ENCODE data around the gene RPL15. TPM values are rescaled to one million over a fixed set of nuclear protein-coding genes. Genes with fewer than 3 reads are reported as not detected.

The RPL15 gene
- total and polyA plus RNA-seq, 2 donors (not counting 1 experiment from before 2014, with no cell fraction given): 2,177 to 5,195 TPM

DNA sequence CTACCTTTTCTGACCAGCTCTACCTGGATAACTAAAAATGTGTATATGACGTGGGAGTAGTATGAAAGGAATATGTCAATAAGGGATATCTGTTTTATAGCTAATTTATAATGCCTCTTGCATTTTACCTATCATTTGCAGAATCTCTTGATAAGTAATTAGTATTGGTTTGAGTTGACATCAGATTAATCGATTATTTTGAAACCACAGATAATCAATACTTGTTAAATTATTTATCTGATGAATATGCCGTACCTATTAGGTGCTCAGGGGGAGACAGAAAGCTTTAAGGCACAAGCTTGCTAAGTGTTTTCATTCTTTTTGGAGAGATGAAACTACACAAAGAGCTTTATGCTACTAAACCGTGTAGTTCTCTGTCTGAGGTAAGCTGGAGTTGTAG lies 52.5 kb downstream of the RPL15 start:
- DNase-seq (no peak), ATAC-seq (ENCODE audit: low read depth) (no peak)
- H3K36me3 ChIP-seq (replicated peaks in 1 of 2; ENCODE audit: control extremely low read depth in 1 of 2, control insufficient read depth in 1 of 2, extremely low read depth in 1 of 2, insufficient read depth in 2 of 2, low read length in 1 of 2): peaks cover 1 to 46% of the 10 kb centered on the region in 2 experiments
- no peak overlapping the region for H3K4me3 Mint-ChIP-seq
- intact Hi-C loops (cut with micrococcal nuclease): no loop called here
- no peaks in the 10 kb centered on the region for H3K4me1 Mint-ChIP-seq
- H3K4me1 ChIP-seq (ENCODE audit: control insufficient read depth in 2 of 2, insufficient read depth in 2 of 2, low read length in 2 of 2): no peaks in the 10 kb centered on the region
- H3K27me3 Mint-ChIP-seq: no peaks in the 10 kb centered on the region
- no peak overlapping the region for H2AFZ ChIP-seq (ENCODE audit: insufficient read depth, low read depth, low read length, poor library complexity, severe bottlenecking)
- H3K9me3 Mint-ChIP-seq (ENCODE audit: insufficient read depth): no peaks in the 10 kb centered on the region
- H4K20me1 ChIP-seq (ENCODE audit: control insufficient read depth, insufficient read depth, low read length, poor library complexity, severe bottlenecking): peaks cover 35% of the 10 kb centered on the region
- H3K9me3 ChIP-seq (ENCODE audit: control extremely low read depth in 1 of 3, control insufficient read depth in 2 of 3, insufficient read depth in 1 of 3, low read length in 2 of 3): no peaks in the 10 kb centered on the region
- no peak overlapping the region for H3K4me3 ChIP-seq (ENCODE audit: control extremely low read depth in 1 of 5, extremely low read depth in 1 of 5, insufficient read depth in 1 of 5, low read depth in 2 of 5, low read length in 4 of 5)
- no peak overlapping the region for H3K9ac ChIP-seq (ENCODE audit: low read length)
- CTCF ChIA-PET: interaction anchor here (0.6 to 0.9 kb wide), 3 partner anchors 8 to 81 kb away, joined by 3 to 4 read pairs (median 3); no protein-coding TSS in a partner anchor
- no peaks in the 10 kb centered on the region for H3K27me3 ChIP-seq (replicated peaks in 1 of 4; ENCODE audit: control extremely low read depth in 1 of 4, control insufficient read depth in 3 of 4, insufficient read depth in 4 of 4, low read length in 3 of 4)
- H3K79me2 ChIP-seq (ENCODE audit: control insufficient read depth, insufficient read depth, low read length): peaks cover 15% of the 10 kb centered on the region
- TF ChIP-seq, protein P1, sequence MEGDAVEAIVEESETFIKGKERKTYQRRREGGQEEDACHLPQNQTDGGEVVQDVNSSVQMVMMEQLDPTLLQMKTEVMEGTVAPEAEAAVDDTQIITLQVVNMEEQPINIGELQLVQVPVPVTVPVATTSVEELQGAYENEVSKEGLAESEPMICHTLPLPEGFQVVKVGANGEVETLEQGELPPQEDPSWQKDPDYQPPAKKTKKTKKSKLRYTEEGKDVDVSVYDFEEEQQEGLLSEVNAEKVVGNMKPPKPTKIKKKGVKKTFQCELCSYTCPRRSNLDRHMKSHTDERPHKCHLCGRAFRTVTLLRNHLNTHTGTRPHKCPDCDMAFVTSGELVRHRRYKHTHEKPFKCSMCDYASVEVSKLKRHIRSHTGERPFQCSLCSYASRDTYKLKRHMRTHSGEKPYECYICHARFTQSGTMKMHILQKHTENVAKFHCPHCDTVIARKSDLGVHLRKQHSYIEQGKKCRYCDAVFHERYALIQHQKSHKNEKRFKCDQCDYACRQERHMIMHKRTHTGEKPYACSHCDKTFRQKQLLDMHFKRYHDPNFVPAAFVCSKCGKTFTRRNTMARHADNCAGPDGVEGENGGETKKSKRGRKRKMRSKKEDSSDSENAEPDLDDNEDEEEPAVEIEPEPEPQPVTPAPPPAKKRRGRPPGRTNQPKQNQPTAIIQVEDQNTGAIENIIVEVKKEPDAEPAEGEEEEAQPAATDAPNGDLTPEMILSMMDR (IDR thresholded peaks at IDR 0.05): no peak
- no peak for TF ChIP-seq EZH2 (IDR thresholded peaks at IDR 0.05; ENCODE audit: borderline replicate concordance, insufficient read depth, low read depth, low read length, poor library complexity, severe bottlenecking)
- no peak overlapping the region for H3K27ac Mint-ChIP-seq
- 100% methylated on average over 1 of the region's 4 CpGs for whole genome bisulfite sequencing (ENCODE audit: insufficient coverage)
- POLR2A ChIA-PET: no interaction called here
- H3K27ac ChIP-seq (ENCODE audit: low read length in 2 of 2): no peak overlapping the region
- H3K4me2 ChIP-seq (replicated peaks; ENCODE audit: low read depth, low read length, poor library complexity, severe bottlenecking): no peak overlapping the region

Other genes with a start within 250 kb of the RPL15 start
- 63.7 and 68.2 TPM in 2 replicates for gene UBE2E1, start 111.2 kb upstream of the RPL15 start, total RNA-seq
- gene UBE2E1, start 111.2 kb upstream of the RPL15 start, polyA plus RNA-seq: 46.7 and 48.7 TPM in 2 replicates
- 3.5 and 4.7 TPM in 2 replicates for gene NKIRAS1, start 142 bp upstream of the RPL15 start, total RNA-seq
- gene NKIRAS1, start 142 bp upstream of the RPL15 start, polyA plus RNA-seq: 1.6 and 2.9 TPM in 2 replicates
- 58.2 and 62.4 TPM in 2 replicates for gene NR1D2, start 28.2 kb downstream of the RPL15 start, total RNA-seq
- gene NR1D2, start 28.2 kb downstream of the RPL15 start, polyA plus RNA-seq: 9.9 and 27.9 TPM in 2 replicates